Activated T-cell treated with anti-CD3 and anti-CD28 coated beads, Interleukin-2, amount 50 U/mL, for 24 hours (primary cell): Measurements from ENCODE around the gene RASGRF2.

Source experiments
- DNase-seq: peaks from one replicate; pipeline ENCODE4 v3.0.0-alpha.2; 2020
- H3K27ac Mint-ChIP-seq: 2 replicates; pipeline ENCODE4 v1.8.0; 2020; ENCODE audit warnings: mild to moderate bottlenecking, mixed read lengths
- H3K27me3 Mint-ChIP-seq: 2 replicates; pipeline ENCODE4 v1.8.0; 2020; ENCODE audit warnings: mixed read lengths
- H3K36me3 Mint-ChIP-seq: 2 replicates; pipeline ENCODE4 v1.8.0; 2020; ENCODE audit warnings: low read depth, mixed read lengths
- H3K4me1 Mint-ChIP-seq: 2 replicates; pipeline ENCODE4 v1.8.0; 2020; ENCODE audit warnings: low read depth, mixed read lengths
- H3K4me3 Mint-ChIP-seq: 2 replicates; pipeline ENCODE4 v1.8.0; 2020; ENCODE audit warnings: mild to moderate bottlenecking, moderate library complexity, mixed read lengths
- H3K9me3 Mint-ChIP-seq: 2 replicates; pipeline ENCODE4 v1.8.0; 2020; ENCODE audit warnings: mixed read lengths

The RASGRF2 gene

DNA sequence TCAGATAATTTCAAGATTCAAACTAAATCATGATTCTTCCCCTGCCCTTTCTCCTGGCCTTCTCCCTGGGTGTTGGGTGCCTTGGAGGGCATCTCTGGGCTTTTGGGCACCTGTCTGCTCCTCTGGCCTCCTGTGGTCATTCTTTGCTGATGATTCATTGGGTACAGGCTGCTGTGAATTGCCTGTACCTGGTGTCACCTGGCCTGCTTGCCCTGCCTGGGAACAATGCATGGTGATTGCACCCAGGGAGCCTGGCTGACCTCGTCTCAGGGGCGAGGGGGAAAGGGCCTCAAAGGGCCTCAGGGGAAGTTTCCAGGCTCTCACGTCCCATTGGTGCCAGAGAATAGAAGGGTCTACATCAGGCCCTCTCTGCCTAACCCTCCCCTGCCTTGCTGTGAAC is 252.9 kb downstream of the RASGRF2 start:
- peaks cover 75% of the 10 kb centered on the region for H3K36me3 Mint-ChIP-seq
- H3K27me3 Mint-ChIP-seq: no peaks in the 10 kb centered on the region
- H3K4me3 Mint-ChIP-seq: no peak overlapping the region
- peaks cover 28% of the 10 kb centered on the region for H3K4me1 Mint-ChIP-seq
- H3K27ac Mint-ChIP-seq: peak overlapping the region; percentile 44
- DNase-seq: no peak
- no peaks in the 10 kb centered on the region for H3K9me3 Mint-ChIP-seq

DNA sequence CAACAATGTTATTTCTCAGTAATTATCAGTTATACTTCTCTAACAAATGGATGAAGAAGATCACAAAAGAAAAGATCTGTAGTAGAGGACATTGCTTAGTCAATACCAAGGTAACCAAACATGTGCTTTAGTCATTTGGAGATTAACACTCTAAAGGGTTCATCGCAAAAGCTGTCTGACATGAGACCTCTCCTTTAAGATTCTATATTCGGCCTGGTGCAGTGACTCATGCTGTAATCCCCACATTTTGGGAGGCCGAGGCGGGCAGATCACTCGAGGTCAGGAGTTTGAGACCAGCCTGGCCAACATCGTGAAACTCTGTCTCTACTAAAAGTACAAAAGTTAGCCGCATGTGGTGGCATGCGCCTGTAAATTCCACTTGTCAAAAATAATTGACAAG is 254.7 kb downstream of the RASGRF2 start:
- DNase-seq: no peak
- H3K27ac Mint-ChIP-seq: peak overlapping the region; percentile 44
- no peaks in the 10 kb centered on the region for H3K9me3 Mint-ChIP-seq
- no peaks in the 10 kb centered on the region for H3K27me3 Mint-ChIP-seq
- H3K4me3 Mint-ChIP-seq: no peak overlapping the region
- peaks cover 24% of the 10 kb centered on the region for H3K4me1 Mint-ChIP-seq
- peaks cover 75% of the 10 kb centered on the region for H3K36me3 Mint-ChIP-seq

DNA sequence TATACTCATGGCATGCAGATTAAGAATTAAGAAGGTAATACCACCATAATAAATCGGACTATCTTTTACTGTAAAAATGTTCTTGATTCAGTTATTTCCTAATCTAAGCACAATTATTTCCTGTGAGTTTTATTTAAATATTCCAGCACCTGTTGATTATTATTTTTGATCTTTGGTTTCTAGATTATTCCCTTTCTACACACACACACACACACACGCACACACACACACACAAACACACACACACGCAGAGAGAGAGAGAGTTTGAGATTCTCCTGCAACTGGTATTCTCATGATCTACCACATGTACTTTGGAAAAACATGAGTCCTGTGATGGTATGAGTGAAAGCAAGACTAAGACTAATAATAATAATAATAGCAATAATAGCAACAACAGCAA is 256.0 kb downstream of the RASGRF2 start:
- Mint-ChIP-seq H3K27me3 (no peaks in the 10 kb centered on the region), H3K36me3 (peaks cover 74% of the 10 kb centered on the region), H3K27ac (no peak overlapping the region), H3K9me3 (no peaks in the 10 kb centered on the region), H3K4me3 (no peak overlapping the region), H3K4me1 (peaks cover 15% of the 10 kb centered on the region)
- no peak for DNase-seq

DNA sequence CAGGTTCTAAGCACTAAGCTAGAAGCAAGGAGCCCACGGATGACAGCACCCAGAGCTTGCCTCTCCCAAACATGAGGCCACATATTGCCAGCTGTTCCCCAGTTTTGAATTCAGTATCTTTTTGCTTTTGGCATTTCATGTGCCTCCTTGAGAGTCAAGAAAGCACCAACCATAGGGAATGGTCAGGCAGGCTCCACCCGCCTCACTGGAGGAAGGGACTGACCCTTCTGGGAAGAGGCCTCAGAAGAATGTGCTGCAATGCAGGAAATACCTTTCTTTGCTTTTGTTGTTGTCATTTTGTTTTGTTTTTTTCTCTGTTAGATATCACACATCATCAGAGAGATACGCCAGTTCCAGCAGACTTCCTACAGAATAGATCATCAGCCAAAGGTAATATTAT is 259.2 kb downstream of the RASGRF2 start:
- H3K9me3 Mint-ChIP-seq: no peaks in the 10 kb centered on the region
- no peak overlapping the region for H3K4me3 Mint-ChIP-seq
- H3K27ac Mint-ChIP-seq: no peak overlapping the region
- peaks cover 2% of the 10 kb centered on the region for H3K4me1 Mint-ChIP-seq
- H3K27me3 Mint-ChIP-seq: no peaks in the 10 kb centered on the region
- H3K36me3 Mint-ChIP-seq: peaks cover 49% of the 10 kb centered on the region
- DNase-seq: no peak

DNA sequence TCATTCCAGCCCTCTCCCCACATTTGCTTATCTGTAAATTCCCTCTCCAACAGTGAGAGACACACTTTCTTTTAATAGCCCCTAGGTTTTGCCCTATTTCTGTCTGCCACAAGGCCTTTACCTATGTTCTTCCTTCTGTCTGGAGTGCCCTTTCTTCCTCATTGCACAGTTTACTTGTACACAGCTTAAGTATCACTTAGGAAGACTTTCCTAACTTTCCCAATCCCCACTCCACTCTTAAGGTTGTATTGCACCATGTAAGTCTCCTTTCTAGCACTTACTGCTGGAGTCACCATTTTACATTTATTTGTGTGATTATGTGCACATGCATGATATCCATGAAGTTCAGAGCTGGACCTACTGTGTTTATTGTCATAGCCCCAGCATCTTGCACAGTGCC is 262.1 kb downstream of the RASGRF2 start:
- no peak overlapping the region for H3K4me3 Mint-ChIP-seq
- no peaks in the 10 kb centered on the region for H3K27me3 Mint-ChIP-seq
- no peaks in the 10 kb centered on the region for H3K9me3 Mint-ChIP-seq
- H3K27ac Mint-ChIP-seq: no peak overlapping the region
- DNase-seq: no peak
- H3K4me1 Mint-ChIP-seq: no peaks in the 10 kb centered on the region
- peaks cover 49% of the 10 kb centered on the region for H3K36me3 Mint-ChIP-seq

DNA sequence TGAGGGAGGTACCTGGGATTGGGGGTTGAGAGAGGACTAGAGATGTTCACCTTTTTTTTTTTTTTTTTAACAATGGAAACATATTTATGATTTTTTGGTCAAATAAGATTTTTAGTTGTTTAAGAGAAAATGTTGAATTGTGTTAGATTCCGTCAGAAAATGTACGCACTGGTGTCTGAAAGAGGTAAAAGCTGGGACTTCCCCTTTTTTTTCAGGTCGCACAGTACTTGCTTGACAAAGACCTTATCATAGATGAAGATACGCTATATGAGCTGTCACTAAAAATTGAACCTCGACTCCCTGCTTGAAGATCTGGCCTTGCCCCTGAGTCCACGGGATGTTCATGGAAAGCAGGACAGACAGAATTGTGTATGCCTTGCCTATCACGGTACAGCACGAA is 265.3 kb downstream of the RASGRF2 start:
- Mint-ChIP-seq H3K4me3 (no peak overlapping the region), H3K9me3 (no peaks in the 10 kb centered on the region), H3K27me3 (no peaks in the 10 kb centered on the region), H3K4me1 (no peaks in the 10 kb centered on the region), H3K36me3 (peaks cover 30% of the 10 kb centered on the region), H3K27ac (no peak overlapping the region)
- no peak for DNase-seq

DNA sequence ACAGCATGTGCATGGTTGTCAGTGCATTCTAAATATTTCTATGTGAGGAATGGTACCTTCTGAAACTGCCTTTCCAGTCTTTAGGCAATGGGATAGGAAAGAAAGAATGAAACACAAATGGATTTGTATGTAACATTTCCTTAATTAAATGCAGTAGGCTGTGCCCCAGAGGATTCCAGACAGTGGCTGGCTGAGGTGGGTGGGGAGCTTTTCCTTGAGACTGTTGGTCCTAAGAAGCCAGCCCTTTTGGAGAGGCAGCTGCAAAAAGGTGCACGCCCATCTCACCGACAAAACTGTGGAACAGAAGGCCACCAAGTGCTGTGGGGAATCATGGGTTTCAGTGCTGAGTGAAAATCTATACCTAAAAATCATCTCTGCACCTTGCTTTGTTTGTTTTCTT is 266.1 kb downstream of the RASGRF2 start:
- Mint-ChIP-seq H3K4me3 (no peak overlapping the region), H3K4me1 (no peaks in the 10 kb centered on the region), H3K27ac (no peak overlapping the region), H3K9me3 (no peaks in the 10 kb centered on the region), H3K27me3 (no peaks in the 10 kb centered on the region), H3K36me3 (peaks cover 25% of the 10 kb centered on the region)
- DNase-seq: no peak

DNA sequence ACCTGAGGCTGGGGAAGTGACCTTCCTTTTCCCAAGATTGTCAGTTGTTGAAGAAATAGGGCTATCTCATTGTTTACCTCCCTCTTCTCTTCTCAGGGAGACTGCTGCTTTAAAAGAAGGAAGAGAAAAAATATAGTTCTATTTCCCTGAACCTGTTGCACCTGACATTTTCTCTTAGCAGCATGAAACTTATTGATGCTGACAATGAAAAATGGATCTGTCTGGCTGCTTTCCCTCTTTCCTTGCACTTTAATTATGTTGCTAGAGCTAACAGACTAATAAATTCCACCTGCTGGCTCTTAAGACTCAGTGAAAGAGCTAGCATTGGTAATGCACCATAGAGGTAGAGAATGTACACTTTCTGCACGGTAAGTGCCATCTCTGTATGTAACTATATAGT is 266.8 kb downstream of the RASGRF2 start:
- no peaks in the 10 kb centered on the region for H3K4me1 Mint-ChIP-seq
- H3K27ac Mint-ChIP-seq: no peak overlapping the region
- no peak for DNase-seq
- no peaks in the 10 kb centered on the region for H3K27me3 Mint-ChIP-seq
- H3K9me3 Mint-ChIP-seq: no peaks in the 10 kb centered on the region
- H3K36me3 Mint-ChIP-seq: peaks cover 25% of the 10 kb centered on the region
- H3K4me3 Mint-ChIP-seq: no peak overlapping the region

DNA sequence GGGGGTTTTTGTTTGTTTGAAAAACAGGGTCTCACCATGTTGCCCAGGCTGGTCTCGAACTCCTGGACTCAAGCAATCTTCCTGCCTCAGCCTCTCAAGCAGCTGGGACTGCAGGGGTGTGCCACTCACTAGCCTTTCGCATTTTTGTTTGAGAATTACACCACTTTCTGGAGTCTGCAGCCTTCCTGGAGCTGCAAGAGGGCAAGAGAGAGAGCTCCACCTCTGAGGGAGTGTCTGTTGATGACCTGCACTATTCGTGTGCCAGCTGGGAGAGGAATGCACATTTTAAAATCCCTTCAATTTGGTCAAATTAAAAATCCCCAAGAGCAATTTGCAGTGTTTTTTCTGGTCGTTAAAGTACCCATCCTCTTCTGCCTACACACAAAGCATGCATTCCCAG is 267.9 kb downstream of the RASGRF2 start:
- no peaks in the 10 kb centered on the region for H3K4me1 Mint-ChIP-seq
- no peak overlapping the region for H3K27ac Mint-ChIP-seq
- DNase-seq: no peak
- no peaks in the 10 kb centered on the region for H3K9me3 Mint-ChIP-seq
- peaks cover 20% of the 10 kb centered on the region for H3K36me3 Mint-ChIP-seq
- H3K4me3 Mint-ChIP-seq: no peak overlapping the region
- H3K27me3 Mint-ChIP-seq: no peaks in the 10 kb centered on the region

DNA sequence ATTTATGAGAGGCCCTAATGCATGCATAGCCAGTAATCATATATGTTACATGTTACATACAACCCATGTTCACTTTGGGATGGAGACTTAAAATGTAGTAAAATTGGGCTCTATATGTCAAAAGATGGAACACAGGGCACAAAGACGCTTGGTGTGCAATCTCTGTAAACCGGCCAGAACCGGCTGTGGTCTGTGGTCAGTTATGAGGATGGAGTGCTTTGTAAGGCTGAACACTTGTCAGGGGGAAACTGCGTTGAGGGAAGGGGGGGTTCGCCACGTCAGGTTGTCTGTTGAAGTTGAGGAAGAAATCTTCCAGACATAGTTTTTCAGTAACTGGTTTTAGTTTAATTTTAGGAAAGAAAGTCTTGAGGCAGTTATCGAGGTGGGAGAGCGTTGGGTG is 270.3 kb downstream of the RASGRF2 start:
- Mint-ChIP-seq H3K27ac (no peak overlapping the region), H3K27me3 (no peaks in the 10 kb centered on the region), H3K4me1 (peaks cover 17% of the 10 kb centered on the region), H3K36me3 (peaks cover 14% of the 10 kb centered on the region), H3K9me3 (no peaks in the 10 kb centered on the region), H3K4me3 (no peak overlapping the region)
- DNase-seq: no peak

DNA sequence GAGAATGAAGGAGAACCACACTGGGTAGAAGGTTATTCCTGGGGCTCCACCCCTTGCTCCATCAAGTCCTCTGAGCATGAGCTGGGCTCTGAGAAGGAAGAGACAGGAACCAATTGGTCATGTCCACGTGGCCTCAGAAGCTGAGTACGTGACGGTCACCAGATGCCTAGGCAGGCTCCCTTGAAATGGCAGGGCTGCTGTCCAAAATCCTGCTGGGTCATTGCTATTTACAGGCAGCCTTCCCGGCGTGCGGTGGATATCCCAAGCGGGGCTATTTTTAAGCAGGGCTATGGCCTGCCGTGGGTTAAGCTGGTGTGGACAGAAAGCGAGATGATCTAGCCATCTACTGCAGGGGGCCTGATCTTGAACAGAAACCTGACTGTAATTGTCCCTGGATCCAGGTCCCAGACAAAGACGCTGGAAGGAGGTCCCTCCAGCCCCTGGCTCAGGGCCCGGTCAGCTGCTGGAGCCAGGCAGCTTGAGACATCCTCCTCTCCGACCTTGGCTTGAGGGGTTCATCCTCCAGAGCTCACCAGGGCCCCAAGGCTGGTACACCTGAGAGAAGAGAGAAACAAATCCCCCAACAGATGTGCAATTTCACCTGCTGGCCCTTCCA is 272.4 kb downstream of the RASGRF2 start:
- Mint-ChIP-seq H3K4me3 (no peak overlapping the region), H3K9me3 (no peaks in the 10 kb centered on the region), H3K27ac (no peak overlapping the region), H3K27me3 (no peaks in the 10 kb centered on the region), H3K4me1 (peaks cover 17% of the 10 kb centered on the region), H3K36me3 (peaks cover 1% of the 10 kb centered on the region)
- DNase-seq: no peak

DNA sequence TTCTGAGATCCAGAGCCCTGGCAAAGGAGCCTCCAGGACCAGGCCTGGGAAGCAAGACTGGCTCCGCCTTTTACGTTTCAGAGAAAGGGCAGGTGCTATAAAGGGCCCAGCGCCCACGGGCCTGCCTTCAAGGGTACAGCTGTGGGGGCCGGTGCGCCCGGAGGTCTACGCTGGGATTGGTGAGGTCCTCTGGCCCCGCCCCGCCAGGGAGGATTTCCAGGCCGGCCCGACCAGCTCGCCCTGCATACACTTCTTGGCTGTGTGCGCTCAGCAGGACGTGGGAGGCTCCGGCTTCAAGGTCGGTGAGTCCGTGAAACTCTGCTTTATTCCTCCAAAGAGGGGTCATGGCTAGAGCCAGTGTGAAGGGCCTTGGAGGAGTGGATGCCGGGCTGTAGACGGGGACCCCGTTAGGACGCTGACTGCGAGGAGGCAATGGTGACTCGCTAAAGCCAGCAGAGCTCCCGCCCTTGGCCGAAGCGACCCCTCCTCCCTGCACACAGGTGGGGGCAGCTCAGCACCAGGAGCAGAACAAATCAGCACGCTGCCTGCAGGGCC is 273.0 kb downstream of the RASGRF2 start, which contains the start of gene CKMT2:
TSS of gene CKMT2 (plus strand) at position 243 of the 555 bp plus-strand sequence. CDS start 17,811 bp downstream, outside the sequence.
- no peaks in the 10 kb centered on the region for H3K36me3 Mint-ChIP-seq
- no peaks in the 10 kb centered on the region for H3K9me3 Mint-ChIP-seq
- no peak within 1 kb of the TSS for H3K4me3 Mint-ChIP-seq
- no peak for DNase-seq
- H3K27me3 Mint-ChIP-seq: no peaks in the 10 kb centered on the region
- H3K4me1 Mint-ChIP-seq: peaks cover 17% of the 10 kb centered on the region
- H3K27ac Mint-ChIP-seq: no peak within 1 kb of the TSS

DNA sequence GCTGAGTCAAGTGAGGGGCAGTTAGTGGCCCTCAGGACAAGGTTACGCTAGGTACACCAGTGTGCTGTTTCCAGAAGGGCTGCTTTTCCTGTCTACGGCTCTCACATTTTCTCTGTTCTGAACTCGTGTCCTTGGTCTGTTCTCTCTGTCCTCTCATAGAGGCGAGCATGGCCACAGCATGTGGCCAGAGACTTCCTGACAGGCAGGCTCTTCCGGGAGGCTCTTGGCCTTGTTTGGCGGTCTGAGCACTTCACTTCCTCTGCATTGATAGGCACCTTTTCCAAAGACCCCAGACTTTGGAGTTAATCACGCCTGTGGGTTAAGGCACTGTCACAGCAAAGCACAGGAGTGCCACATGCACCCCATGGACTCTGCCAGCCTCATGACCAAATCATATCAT is 274.1 kb downstream of the RASGRF2 start:
- no peak for DNase-seq
- Mint-ChIP-seq H3K36me3 (no peaks in the 10 kb centered on the region), H3K27ac (no peak overlapping the region), H3K4me1 (peaks cover 17% of the 10 kb centered on the region), H3K27me3 (no peaks in the 10 kb centered on the region), H3K4me3 (no peak overlapping the region), H3K9me3 (no peaks in the 10 kb centered on the region)

DNA sequence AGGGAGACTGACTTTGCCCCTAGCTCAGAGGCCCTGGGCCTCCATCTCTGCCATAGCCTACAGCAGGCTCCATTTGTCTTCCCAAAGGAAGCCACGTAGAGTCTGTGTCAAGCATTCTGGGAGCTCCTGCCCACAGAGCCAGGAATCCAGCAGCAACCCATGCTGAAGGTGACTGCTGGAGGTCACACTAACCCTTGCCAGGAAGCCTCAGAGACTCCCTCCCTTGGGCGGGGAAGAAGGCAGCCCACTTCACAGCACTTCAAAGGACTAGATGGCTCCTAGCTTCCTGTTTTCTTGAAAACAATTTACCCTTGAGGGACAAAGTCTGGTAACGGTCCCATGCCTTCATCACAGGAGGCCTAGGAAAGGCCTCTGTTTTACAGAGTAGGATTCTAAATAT is 274.6 kb downstream of the RASGRF2 start:
- no peak overlapping the region for H3K27ac Mint-ChIP-seq
- DNase-seq: no peak
- H3K9me3 Mint-ChIP-seq: no peaks in the 10 kb centered on the region
- no peaks in the 10 kb centered on the region for H3K27me3 Mint-ChIP-seq
- H3K36me3 Mint-ChIP-seq: no peaks in the 10 kb centered on the region
- no peak overlapping the region for H3K4me3 Mint-ChIP-seq
- H3K4me1 Mint-ChIP-seq: peaks cover 17% of the 10 kb centered on the region

DNA sequence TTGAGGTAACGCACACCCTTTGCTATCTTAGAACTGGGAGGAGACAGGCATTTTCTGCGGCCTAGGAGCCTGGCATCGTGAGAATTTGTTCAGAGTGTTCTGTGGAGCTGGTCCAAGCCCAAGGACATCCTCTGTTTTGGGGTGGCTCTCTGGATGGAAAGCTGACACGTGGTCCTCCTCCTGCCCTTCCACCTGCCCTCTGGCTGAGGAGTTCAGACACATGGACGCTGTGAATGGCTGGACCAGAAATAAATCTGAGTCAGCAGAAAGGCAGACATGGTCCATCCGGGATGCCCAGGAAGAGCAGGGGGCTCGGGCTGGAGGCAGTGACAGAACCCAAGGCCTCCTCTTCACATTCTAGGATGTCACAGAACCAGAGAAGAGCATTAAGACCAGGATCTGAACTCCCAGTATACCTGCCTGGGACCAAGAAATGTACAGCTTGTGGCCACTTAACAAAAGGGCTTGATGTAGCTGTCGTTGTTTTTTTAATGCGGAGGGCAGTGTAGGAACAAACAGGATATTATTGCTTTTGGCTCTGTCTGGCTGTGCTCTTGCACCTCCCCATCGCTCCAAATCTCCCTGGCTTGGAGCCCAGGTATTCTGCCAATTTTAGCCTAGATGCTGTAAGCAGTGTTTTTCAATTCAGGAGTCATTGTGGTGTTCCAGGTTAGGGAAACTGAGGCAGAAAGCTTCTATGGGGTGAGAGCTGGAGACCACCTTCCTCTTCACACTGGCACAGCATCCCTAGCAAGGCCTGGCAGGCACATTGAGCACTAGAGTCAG is 275.3 kb downstream of the RASGRF2 start:
- H3K9me3 Mint-ChIP-seq: no peaks in the 10 kb centered on the region

More for the DNA sequence above, 275.3 kb downstream of the RASGRF2 start:
- Mint-ChIP-seq H3K27ac (no peak overlapping the region), H3K36me3 (no peaks in the 10 kb centered on the region), H3K27me3 (no peaks in the 10 kb centered on the region), H3K4me1 (peaks cover 17% of the 10 kb centered on the region), H3K4me3 (no peak overlapping the region)
- DNase-seq: no peak
